Measurements from ENCODE around the gene KIF13A.

Gene KIF13A

GRCh38 chr6:18031189-18031588 is 43.8 kb upstream of the KIF13A start:
- Histone ChIP-seq H3K9me3 (ENCODE audit: severe bottlenecking) (no peaks in the 10 kb centered on the region), H3K27me3 (ENCODE audit: insufficient read depth, poor library complexity, severe bottlenecking) (no peaks in the 10 kb centered on the region), H3K4me3 (ENCODE audit: severe bottlenecking) (no peak overlapping the region), H3K36me3 (ENCODE audit: low read depth) (no peaks in the 10 kb centered on the region), H3K4me1 (ENCODE audit: insufficient read depth, poor library complexity, severe bottlenecking) (peaks cover 6% of the 10 kb centered on the region), H3K27ac (ENCODE audit: poor library complexity, severe bottlenecking) (no peak overlapping the region)
- ATAC-seq (ENCODE audit: low read depth) (no peak), DNase-seq (ENCODE audit: low spot score) (no peak)
- no peak for TF ChIP-seq CTCF (IDR thresholded peaks at IDR 0.05; ENCODE audit: poor library complexity, severe bottlenecking)

GRCh38 chr6:18028332-18028731 is 40.9 kb upstream of the KIF13A start:
- TF ChIP-seq CTCF (IDR thresholded peaks at IDR 0.05; ENCODE audit: poor library complexity, severe bottlenecking): no peak
- Histone ChIP-seq H3K27me3 (ENCODE audit: insufficient read depth, poor library complexity, severe bottlenecking) (no peaks in the 10 kb centered on the region), H3K4me1 (ENCODE audit: insufficient read depth, poor library complexity, severe bottlenecking) (peaks cover 6% of the 10 kb centered on the region), H3K9me3 (ENCODE audit: severe bottlenecking) (no peaks in the 10 kb centered on the region), H3K36me3 (ENCODE audit: low read depth) (no peaks in the 10 kb centered on the region), H3K4me3 (ENCODE audit: severe bottlenecking) (no peak overlapping the region), H3K27ac (ENCODE audit: poor library complexity, severe bottlenecking) (peak overlapping the region; percentile 16)
- ATAC-seq (ENCODE audit: low read depth) (no peak), DNase-seq (ENCODE audit: low spot score) (no peak)

- Histone ChIP-seq H3K9me3 (ENCODE audit: severe bottlenecking) (peaks cover 2% of the 10 kb centered on the region), H3K27me3 (ENCODE audit: insufficient read depth, poor library complexity, severe bottlenecking) (no peaks in the 10 kb centered on the region), H3K36me3 (ENCODE audit: low read depth) (no peaks in the 10 kb centered on the region), H3K4me3 (ENCODE audit: severe bottlenecking) (no peak overlapping the region), H3K4me1 (ENCODE audit: insufficient read depth, poor library complexity, severe bottlenecking) (peaks cover 15% of the 10 kb centered on the region), H3K27ac (ENCODE audit: poor library complexity, severe bottlenecking) (no peak overlapping the region)
- ATAC-seq (ENCODE audit: low read depth) (no peak), DNase-seq (ENCODE audit: low spot score) (no peak)
- TF ChIP-seq CTCF (IDR thresholded peaks at IDR 0.05; ENCODE audit: poor library complexity, severe bottlenecking): no peak
Observed at GRCh38 chr6:18025596-18025995, 38.2 kb upstream of the KIF13A start.

GRCh38 chr6:18024876-18025275 is 37.4 kb upstream of the KIF13A start:
- DNase-seq (ENCODE audit: low spot score): no peak
- ATAC-seq (ENCODE audit: low read depth): no peak
- no peak for TF ChIP-seq CTCF (IDR thresholded peaks at IDR 0.05; ENCODE audit: poor library complexity, severe bottlenecking)
- Histone ChIP-seq H3K9me3 (ENCODE audit: severe bottlenecking) (peaks cover 2% of the 10 kb centered on the region), H3K27me3 (ENCODE audit: insufficient read depth, poor library complexity, severe bottlenecking) (no peaks in the 10 kb centered on the region), H3K27ac (ENCODE audit: poor library complexity, severe bottlenecking) (no peak overlapping the region), H3K4me3 (ENCODE audit: severe bottlenecking) (no peak overlapping the region), H3K36me3 (ENCODE audit: low read depth) (no peaks in the 10 kb centered on the region), H3K4me1 (ENCODE audit: insufficient read depth, poor library complexity, severe bottlenecking) (peaks cover 15% of the 10 kb centered on the region)

GRCh38 chr6:18023891-18024290 is 36.5 kb upstream of the KIF13A start:
- peaks cover 2% of the 10 kb centered on the region for H3K9me3 ChIP-seq (ENCODE audit: severe bottlenecking)
- H3K27ac ChIP-seq (ENCODE audit: poor library complexity, severe bottlenecking): no peak overlapping the region

More at GRCh38 chr6:18023891-18024290, 36.5 kb upstream of the KIF13A start:
- H3K36me3 ChIP-seq (ENCODE audit: low read depth): no peaks in the 10 kb centered on the region
- DNase-seq (ENCODE audit: low spot score) (no peak), ATAC-seq (ENCODE audit: low read depth) (no peak)
- TF ChIP-seq CTCF (IDR thresholded peaks at IDR 0.05; ENCODE audit: poor library complexity, severe bottlenecking): no peak
- no peaks in the 10 kb centered on the region for H3K27me3 ChIP-seq (ENCODE audit: insufficient read depth, poor library complexity, severe bottlenecking)
- no peak overlapping the region for H3K4me3 ChIP-seq (ENCODE audit: severe bottlenecking)
- H3K4me1 ChIP-seq (ENCODE audit: insufficient read depth, poor library complexity, severe bottlenecking): peaks cover 15% of the 10 kb centered on the region
